NCI-H1694 treated with DMSO at 0.1 percent for 48 hours (cell line): Measurements from ENCODE around the gene RNPEP.
"Not testable (repeated sequence)": the region's sequence is repeated elsewhere in the genome, so short reads cannot be mapped to it uniquely, and the experiment has no call there.

Source experiments
- DNase-seq: peaks from one replicate; lab custom pipeline; 2025; lab: John Stamatoyannopoulos, UW

The RNPEP gene

DNA sequence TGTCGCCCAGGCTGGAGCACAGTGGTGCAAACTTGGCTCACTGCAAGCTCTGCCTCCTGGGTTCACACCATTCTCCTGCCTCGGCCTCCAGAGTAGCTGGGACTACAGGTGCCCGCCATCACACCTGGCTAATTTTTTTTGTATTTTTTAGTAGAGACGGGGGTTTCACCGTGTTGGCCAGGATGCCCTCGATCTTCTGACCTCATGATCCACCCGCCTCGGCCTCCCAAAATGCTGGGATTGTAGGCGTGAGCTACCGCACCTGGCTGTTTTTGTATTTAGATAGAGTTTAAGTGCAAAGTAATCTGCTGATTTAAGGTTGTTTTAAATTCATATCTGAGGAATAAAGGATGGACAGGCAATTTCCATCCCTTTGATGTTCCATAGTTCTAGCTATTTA lies 20.1 kb upstream of the RNPEP start:
- not testable (repeated sequence) for DNase-seq

DNA sequence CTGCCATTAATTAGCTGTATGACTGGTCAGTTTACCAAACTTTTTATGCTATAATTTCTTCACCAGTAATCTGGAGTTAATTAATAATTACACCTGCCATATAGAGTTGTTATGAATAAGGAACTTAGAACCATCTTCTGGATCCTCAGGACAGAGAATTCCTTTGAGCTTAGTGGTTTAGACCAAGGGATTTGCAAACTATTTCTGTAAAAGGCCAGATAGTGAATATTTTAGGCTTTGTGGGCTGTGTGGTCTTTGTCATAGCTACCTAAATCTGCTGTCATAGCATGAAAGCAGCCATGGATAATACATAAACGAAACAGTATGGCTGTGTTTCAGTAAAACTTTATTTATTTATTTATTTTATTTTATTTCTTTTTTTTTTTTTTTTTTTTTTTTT lies 18.2 kb upstream of the RNPEP start:
- no peak for DNase-seq

DNA sequence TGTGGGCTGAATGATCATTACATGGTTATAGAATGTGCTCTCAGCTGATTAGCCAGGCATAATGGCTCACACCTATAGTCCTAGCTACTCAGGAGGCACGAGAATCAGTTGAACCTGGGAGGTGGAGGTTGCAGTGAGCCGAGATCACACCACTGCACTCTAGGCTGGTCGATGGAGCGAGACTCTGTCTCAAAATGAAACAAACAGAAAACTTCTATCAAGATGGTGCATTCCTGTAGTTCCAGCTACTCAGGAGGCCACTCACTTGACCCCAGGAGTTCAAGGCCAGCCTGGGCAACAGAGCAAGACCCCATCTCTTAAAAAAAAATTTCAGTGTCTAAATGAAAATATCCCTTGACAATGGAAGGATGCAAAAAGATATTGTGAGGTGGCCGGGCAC lies 16.3 kb upstream of the RNPEP start:
- DNase-seq: no peak

DNA sequence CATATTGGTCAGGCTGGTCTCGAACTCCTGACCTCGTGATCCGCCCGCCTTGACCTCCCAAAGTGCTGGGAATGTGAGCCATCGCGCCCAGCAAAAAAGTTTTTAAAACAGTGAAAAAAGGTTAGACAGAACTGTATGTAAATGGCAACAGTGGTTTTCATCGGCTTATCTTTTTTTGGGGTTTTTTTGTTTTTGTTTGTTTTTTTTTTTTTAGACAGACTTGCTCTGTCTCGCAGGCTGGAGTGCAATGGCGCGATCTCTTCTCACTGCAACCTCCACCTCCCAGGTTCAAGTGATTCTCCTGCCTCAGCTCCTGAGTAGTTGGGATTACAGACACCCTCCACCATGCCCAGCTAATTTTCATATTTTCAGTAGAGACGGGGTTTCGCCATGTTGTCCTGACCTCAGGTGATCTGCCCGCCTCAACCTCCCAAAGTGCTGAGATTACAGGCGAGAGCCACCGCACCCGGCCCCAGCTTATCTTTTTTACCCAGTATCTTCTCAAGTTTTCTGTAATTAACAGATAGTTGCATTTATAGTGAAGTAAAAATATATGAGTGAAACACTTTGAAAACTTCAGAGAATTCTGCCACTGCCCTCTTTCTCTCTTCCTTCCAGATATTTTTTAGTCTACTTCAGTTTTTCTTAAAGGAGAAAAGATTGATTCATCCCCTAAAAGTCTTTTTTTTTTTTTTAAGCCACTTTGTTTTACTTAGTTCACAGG lies 14.1 kb upstream of the RNPEP start:
- no peak for DNase-seq

DNA sequence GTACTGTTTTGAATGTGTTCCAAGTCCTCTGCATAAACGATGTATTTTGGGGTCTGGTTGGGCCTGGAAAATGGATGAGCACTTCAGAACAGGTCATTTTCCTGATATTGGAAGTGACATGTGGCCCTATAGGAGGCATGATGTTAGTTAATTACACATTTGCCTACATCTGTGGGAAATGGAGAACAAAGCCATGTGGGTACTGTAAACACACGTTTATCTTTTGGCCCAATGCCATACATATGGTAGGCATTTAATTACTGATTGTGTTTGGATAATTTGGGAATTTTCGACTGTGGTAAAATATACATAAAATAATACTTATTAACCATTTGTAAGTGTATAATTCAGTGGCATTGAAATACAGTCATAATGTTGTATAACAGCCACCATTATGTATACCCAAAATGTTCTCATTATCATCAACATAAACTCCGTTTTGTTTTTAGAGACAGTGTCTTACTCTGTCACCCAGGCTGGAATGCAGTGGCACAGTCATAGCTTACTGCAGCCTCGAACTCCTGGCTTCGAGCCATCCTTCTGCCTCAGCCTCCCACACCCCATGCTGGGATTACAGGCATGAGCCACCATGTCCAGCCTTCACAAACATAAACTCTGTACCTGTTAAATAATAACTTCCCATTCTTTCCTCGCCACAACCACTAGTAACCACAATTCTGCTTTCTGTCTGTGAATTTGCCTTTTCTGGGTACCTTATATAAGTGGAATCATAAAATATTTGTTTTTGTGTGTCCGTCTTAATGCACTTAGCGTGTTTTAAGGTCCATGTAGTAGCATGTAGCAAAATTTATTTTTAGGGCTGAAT lies 11.9 kb upstream of the RNPEP start:
- peak; percentile 39 for DNase-seq

DNA sequence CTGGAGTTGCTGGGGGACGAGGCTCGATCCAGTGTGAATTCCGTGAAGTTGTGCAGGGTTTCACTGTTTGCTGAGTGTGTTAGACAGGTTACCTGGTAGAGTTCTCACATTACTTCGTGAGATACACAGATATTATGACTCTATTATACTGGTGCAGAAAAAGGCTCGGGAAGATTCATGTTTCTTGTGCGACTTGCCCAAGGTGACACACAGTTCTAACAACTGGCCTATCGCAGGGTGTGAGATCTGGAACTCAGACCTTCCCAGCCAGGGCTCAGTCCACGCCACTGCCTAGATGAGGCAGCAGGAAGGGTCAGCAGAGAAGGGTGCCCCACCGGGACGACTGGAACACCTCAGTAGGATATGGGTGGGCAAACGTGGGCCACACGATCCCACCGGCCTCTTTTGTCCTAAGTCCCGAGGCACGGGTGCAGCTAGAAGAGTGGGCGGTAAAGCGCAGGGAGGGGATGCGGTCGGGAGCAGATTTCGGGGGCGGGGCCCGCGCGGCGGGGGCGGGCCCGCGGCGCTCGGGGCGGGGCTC lies 296 bp upstream of the RNPEP start:
- no peak for DNase-seq

DNA sequence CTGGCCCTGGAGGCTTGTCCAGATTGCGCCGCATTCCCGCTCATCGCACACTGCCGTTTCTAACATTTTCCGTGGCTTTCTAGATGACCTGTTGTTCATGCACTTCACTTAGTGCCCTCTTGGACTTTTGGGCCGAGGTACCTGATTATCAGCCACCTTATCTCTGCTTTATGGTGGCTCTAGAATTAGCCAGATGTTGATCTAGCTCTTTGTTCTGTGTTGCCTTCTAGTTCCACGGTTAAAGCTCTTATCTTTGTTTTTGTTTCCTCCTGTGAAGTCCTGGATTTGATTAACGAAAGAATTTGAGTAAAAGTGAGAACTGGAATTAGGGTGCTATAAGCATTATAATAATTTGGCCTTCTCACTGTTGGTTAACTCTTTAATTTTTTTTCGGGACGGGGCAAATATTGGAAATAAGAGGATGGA lies 945 bp downstream of the RNPEP start:
- DNase-seq: no peak

DNA sequence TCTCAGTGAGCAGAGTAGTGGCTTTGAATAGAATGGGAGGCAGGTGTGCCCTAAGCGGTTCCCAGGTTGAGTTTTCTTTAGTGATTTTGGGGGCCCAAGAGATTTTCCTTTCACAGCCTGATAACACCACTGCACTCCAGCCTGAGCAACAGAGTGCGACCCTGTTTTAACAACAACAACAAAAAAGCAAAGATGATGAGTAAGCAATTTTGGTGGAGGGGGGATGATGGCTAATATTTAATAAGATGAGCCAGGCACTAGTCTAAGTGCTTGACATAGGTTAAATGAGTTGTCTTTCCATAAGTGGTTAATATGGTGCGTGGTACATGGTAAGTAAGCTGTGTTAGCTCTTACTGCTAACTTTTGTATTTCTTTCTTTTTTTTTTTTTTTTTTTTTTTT lies 2.0 kb downstream of the RNPEP start:
- DNase-seq: no peak

DNA sequence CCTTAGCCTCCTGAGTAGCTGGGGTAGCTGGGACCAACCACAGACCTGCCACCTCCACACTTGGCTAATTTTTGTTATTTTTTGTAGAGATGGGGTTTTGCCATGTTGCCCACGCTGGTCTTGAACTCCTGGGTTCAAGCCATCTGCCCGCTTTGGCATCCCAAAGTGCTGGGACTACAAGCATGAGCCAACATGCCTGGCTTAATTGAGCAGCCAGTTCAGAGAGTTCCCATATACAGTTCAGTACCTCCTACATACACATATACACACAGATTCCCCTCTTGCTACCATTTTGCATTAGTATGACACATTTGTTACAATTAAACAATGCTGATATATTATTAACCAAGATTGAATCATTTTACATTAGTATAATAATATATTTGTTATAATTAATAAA lies 2.9 kb downstream of the RNPEP start:
- DNase-seq: no peak

DNA sequence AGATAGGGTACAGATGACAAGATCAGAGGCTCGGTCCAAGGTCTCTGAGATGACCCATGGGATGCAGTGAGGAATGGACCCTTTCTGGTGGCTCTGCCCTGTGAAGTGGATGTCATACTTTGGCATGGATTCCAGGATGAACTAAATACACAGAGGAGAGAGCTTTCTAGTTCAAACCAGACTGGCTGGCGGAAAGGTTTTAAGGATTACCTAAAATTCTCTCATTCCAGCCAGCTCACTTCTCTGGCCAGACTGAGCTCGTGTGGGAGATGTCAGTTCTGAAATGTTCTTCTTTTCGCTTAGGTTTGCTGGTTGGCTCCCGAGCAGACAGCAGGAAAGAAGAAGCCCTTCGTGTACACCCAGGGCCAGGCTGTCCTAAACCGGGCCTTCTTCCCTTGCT lies 6.2 kb downstream of the RNPEP start:
- no peak for DNase-seq

DNA sequence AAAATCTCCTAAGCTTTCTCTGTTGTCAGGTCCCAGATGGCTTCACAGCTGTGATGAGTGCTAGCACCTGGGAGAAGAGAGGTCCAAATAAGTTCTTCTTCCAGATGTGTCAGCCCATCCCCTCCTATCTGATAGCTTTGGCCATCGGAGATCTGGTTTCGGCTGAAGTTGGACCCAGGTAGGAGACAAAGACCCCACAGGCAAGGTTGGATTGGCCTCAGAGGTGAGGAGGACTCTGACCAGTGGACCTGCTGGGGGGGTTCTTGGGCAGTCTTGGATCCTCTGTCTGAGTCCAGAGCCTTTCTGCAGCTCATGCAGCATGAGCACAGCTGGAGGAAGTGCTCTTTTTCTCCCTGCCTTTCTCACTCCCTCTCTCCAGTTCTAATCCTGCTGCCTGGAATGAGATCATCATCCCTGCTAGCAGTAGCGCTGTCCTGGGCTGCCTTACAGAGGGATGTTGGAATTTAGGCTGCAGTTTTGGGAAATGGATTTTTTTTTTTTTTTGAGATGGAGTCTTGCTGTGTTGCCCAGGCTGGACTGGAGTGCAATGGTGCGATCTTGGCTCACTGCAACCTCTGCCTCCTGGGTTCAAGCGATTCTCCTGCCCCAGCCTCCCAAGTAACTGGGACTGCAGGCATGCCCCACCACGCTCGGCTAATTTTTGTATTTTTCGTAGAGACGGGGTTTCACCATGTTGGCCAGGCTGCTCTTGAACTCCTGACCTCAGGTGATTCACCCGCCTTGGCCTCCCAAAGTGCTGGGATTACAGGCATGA lies 7.1 kb downstream of the RNPEP start:
- DNase-seq: no peak

DNA sequence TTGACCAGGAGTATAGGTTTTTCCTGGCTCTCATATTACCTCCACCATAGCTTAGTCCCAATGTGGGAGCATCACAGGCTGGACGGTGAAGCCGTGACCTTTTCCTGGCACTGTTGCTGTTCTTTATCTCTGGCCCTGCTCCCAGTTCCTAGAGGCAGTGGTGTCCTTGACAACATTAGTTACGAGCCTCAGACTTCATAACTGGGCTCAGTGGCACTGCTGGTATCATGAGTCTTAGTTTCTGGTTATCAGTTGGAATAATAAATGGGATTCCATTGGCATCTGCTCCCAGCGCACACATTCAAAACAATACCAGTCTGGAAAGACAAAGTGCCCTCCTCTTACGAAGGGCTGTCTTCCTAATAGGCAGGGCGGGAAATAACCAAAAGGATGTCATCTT lies 8.0 kb downstream of the RNPEP start:
- DNase-seq: no peak

DNA sequence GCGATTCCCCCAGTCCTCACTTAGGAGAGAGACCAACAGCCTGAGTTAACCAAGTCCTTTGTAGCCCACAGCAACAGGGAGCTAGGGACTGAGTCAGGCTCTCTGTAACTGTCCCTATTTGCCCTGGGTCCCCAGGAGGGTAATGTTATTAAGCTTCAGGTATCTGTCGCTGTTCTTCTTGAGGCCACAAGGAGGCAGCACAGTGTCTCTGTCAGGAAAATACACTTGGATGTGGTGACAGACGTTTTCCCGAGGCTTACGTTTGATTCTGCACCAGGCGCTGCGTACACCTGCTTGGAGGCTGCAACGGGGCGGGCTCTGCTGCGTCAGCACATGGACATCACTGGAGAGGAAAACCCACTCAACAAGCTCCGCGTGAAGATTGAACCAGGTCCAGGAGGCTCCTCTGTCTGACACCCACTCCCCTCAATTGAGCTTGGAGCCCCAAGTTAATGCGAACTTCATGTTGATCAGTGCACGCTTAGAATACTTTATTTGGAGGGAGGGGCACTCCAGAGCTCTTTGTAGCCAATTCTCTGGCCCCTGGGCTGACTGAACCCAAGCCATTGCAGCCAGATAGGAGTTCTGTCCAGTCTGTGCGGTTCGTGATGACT lies 17.3 kb downstream of the RNPEP start:
- DNase-seq: peak; percentile 89

DNA sequence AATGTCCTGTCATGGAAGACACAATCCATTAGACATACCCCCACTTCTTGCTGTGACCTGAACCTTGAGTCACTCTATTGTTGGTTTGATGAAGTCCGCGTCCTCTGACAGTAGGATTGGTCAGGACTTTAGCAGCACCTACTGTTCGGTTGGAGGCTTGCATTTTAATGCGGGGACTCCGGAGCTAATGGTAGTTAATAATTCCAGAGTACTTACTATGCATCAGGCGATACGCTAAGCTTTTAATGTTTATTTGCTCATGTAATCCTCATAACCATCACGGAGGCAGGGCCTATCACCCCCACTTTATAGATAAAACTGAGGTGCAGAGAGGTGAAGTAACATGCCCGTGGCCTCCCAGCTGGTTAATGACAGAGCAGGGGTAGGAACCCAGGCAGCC lies 20.1 kb downstream of the RNPEP start:
- DNase-seq: no peak

DNA sequence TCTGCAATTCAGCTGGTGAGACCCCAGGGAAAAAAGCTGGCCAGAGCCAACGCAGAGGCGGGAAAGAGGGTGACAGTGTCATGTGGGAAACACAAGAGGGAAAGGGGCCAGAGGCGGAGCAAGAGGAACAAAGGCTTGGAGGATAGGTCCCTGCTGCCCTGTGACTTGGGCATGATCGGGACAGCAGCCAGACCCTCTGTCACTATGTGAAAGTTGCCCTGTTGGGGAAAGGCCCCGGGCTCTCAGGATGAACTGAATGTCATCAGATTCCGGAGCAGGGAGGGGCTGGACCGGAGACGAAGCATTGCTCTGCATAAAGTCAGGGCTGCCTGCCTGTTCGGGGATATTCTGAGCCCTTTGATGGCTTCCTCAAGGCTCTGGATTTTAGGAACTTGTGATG lies 22.3 kb downstream of the RNPEP start:
- no peak for DNase-seq

DNA sequence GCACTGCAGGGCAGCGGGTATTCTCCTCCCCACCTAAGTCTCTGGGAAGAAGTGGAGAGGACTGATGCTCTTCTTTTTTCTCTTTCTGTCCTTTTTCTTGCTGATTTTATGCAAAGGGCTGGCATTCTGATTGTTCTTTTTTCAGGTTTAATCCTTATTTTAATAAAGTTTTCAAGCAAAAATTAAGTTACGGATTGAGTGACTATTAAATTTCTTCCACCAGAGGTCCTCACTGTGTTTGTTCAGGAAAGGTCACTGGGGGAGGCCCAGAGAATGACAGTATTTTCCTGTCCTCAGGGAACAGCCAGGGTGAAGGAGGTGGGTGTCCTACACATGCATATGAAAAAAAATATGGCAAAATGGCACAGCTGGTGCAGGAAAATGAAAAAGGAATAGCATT lies 23.5 kb downstream of the RNPEP start:
- peak; percentile 11 for DNase-seq

DNA sequence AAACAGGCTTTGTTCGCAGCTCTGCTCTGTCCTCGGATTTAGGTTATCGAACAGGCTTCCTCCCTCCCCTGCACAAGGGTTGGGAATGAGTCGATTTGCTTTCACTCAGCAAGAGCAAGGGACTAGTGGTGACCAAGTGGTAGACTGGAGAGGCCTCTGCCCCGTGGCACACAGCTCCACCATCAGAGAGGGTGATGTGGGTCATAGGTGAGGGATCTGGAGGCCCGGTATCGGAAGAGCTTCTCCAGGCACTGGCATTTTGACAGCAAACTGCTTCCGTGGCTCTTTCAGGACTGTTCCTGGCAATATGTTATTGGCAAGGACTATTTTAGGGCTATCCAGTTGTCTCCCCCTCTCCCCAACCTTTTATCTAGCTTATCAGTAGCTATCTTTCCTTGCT lies 24.9 kb downstream of the RNPEP start:
- DNase-seq: no peak

DNA sequence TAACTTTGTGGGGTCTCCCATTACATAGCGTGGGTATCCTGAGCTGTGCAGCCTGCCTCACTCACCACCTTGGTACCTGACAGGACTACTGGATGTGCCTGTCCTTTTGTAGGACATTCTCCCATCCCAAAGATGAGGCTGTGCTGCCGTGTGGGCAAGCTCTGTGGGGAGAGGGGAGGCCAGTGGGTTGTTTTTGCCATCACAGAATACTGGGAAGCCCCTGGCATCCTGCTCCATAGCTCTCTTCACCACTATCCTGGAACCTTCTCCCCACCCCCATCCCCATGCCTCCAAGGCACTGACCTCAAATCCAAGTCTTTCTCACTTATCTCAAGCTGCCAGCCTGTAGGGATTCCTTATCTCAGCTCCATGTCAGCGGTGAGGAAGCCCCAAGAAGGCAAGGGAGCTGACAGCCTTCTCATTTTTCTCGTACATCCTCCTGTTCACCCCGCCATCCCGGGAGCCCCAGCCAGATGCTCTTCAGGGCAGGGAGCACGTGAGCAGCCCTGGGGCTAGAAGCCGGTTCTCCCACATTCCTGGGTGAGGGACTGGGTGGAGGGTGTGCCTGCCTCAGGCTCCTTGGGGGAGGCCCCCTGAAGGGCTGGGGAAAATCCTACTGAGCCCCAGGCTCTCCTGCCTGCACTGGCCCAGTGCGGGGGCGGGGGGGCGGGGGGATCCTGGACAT lies 25.5 kb downstream of the RNPEP start:
- no peak for DNase-seq

DNA sequence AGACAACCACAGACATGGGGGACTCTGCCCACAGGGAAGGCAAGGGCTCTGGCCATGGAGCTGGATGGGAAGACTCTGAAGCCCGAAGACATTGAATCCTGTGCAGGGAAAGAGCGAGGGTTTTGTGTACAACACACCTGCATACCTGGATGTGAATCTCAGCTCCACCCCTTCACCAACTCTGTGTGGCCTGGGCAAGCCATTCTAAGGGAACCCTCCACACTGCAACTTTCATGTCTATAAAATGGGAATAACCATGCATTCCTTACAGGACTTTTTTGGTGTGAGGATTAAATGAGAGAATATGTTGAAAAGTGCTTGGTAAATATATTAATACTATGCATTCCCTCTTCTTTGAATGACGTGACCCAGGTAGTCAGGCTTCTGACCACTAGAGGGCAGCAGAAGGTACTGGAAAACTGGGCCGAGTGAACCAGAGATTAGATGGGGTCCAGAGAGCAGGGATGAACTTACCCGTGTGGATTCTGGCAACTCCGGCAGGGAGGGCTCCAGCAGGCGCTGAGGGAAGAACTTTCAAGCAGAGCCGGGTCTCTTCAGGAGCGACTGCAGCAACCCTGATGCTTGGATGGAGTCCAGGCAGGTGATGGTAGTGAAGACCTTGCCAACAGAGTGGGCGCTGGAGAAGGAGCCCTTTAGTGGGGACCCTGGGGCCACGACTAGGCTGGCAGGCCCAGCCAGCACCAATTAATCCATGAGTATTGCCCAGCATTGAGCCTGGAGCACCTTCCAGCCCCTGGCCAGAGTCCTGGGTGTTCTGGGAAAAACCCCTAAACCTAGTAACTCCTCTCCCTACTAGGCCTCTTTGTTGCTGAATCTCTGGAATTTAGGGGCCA lies 27.1 kb downstream of the RNPEP start:
- DNase-seq: peak; percentile 88

DNA sequence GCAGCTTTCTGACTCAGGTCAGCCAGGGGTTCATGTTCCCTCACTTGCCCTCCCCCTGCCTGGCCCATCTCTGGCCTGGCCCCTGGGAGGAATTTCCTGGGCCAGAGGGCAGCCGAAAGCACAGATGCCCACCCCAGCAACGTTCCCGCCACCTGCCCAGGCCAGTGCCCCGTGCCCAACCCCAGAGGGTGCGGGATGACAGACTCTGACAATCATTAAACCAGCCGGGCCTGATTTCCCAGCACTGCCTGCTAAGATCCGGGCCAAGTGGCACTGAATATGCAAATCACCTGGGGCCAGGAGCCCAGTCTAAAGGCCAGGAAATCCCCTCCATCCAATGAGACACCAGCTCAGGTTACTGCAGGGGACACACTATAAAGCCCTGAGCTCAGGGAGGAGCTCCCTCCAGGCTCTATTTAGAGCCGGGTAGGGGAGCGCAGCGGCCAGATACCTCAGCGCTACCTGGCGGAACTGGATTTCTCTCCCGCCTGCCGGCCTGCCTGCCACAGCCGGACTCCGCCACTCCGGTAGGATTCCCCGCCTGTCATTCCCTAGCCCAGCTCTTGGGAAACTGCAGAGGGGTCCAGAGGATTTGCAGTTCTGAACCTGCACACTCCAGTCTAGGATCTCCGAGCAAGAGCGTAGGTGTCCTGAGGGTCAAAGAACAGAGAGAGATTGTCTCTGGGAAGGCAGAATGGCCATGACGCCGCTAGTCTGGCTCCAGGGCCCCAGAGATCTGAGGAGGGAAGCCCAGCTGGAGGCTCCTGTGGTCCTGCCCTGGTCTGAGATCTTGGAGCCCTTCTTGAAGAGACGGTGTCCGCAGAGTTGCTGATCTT lies 27.9 kb downstream of the RNPEP start, which contains the start of gene ELF3:
Gene ELF3, plus strand, starts transcription at position 408 of the 836 bp plus-strand sequence. CDS start 550 bp downstream, outside the sequence.
- DNase-seq: no peak
